ENCODE results near the gene DGCR6L. TPM values are rescaled to one million over a fixed set of nuclear protein-coding genes. Genes with fewer than 3 reads are reported as not detected.
"Not testable (repeated sequence)": the region's sequence is repeated elsewhere in the genome, so short reads cannot be mapped to it uniquely, and the experiment has no call there.

The DGCR6L gene
- total RNA-seq, 5 donors from 2014 or later (not counting 1 experiment from before 2014, with no cell fraction given): 34.9 to 50.7 (median 46.7) TPM

DNA sequence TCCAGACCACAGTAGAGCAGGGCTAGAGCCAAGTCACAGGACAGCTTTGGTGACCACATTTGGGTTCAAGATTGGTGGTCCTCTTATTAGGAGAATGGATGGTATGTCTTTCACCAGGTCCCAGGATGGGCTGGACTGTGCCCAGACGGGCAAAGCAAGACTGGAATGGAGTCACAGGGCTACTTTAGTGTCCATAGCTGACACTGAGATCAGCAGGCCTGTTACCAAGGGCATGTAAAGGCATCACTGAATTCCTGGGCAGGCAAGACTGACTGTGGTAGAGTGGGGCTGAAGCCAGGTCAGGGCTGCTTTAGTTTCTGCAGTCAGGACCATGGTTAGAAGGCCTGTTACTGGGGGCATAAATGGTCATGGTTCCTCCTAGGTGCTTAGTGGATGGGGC, 6.1 kb upstream of the DGCR6L start:
- POLR2A ChIA-PET; H3K9me3 ChIP-seq; H3K9me3 Mint-ChIP-seq; H3K36me3 ChIP-seq (ENCODE audit: control insufficient read depth in 2 of 2, extremely low read depth in 1 of 2, insufficient read depth in 1 of 2, low read length in 1 of 2); H3K4me3 ChIP-seq (ENCODE audit: control insufficient read depth in 1 of 2, extremely low read depth in 1 of 2, low read length in 1 of 2); DNase-seq; CTCF ChIA-PET; H3K27me3 ChIP-seq (replicated peaks in 1 of 2; ENCODE audit: control insufficient read depth in 2 of 2, extremely low read depth in 1 of 2, insufficient read depth in 2 of 2, low read length in 1 of 2); H3K4me3 Mint-ChIP-seq; H3K36me3 Mint-ChIP-seq; ATAC-seq (replicated peaks in 1 of 4); H3K27me3 Mint-ChIP-seq; H3K27ac ChIP-seq (ENCODE audit: low read length): not testable (repeated sequence)
- H3K4me1 ChIP-seq (ENCODE audit: control insufficient read depth in 1 of 2, extremely low read depth in 1 of 2, insufficient read depth in 2 of 2, low read length in 2 of 2): peaks cover 17 to 38% of the 10 kb centered on the region in 2 experiments
- WGBS (ENCODE audit: insufficient coverage): no CpG with 5 or more reads among the region's 1 CpG
- peak overlapping the region in 1 of 2 donors; percentile 55 for H3K27ac Mint-ChIP-seq
- peaks cover 36 to 48% (median 47%) of the 10 kb centered on the region in 3 donors for H3K4me1 Mint-ChIP-seq

- Histone ChIP-seq H3K27ac (ENCODE audit: low read length) (no peak overlapping the region), H3K4me3 (ENCODE audit: control insufficient read depth in 1 of 2, extremely low read depth in 1 of 2, low read length in 1 of 2) (no peak overlapping the region), H3K36me3 (ENCODE audit: control insufficient read depth in 2 of 2, extremely low read depth in 1 of 2, insufficient read depth in 1 of 2, low read length in 1 of 2) (no peaks in the 10 kb centered on the region), H3K4me1 (ENCODE audit: control insufficient read depth in 1 of 2, extremely low read depth in 1 of 2, insufficient read depth in 2 of 2, low read length in 2 of 2) (peaks cover 21 to 51% of the 10 kb centered on the region in 2 experiments), H3K9me3 (no peaks in the 10 kb centered on the region), H3K27me3 (replicated peaks in 1 of 2; ENCODE audit: control insufficient read depth in 2 of 2, extremely low read depth in 1 of 2, insufficient read depth in 2 of 2, low read length in 1 of 2) (no peaks in the 10 kb centered on the region)
- H3K36me3 Mint-ChIP-seq: no peaks in the 10 kb centered on the region
- ChIA-PET CTCF (no interaction called here), POLR2A (no interaction called here)
- peak overlapping the region; percentile 90 to 92 for H3K27ac Mint-ChIP-seq
- ATAC-seq (replicated peaks in 1 of 4) (peak in 2 of 4 experiments; percentile 18 to 35), DNase-seq (peak in 12 of 35 experiments; percentile 8 to 58 (median 28))
- H3K27me3 Mint-ChIP-seq: no peaks in the 10 kb centered on the region
- WGBS (ENCODE audit: insufficient coverage): 5% methylated on average over 4 of the region's 5 CpGs
- no peaks in the 10 kb centered on the region for H3K9me3 Mint-ChIP-seq
- H3K4me1 Mint-ChIP-seq: peaks cover 43 to 56% (median 54%) of the 10 kb centered on the region in 3 donors
- peak overlapping the region in 1 of 3 donors; percentile 62 for H3K4me3 Mint-ChIP-seq
Observed at GRCh38 chr22:20324139-20324516, 4.3 kb upstream of the DGCR6L start.

DNA sequence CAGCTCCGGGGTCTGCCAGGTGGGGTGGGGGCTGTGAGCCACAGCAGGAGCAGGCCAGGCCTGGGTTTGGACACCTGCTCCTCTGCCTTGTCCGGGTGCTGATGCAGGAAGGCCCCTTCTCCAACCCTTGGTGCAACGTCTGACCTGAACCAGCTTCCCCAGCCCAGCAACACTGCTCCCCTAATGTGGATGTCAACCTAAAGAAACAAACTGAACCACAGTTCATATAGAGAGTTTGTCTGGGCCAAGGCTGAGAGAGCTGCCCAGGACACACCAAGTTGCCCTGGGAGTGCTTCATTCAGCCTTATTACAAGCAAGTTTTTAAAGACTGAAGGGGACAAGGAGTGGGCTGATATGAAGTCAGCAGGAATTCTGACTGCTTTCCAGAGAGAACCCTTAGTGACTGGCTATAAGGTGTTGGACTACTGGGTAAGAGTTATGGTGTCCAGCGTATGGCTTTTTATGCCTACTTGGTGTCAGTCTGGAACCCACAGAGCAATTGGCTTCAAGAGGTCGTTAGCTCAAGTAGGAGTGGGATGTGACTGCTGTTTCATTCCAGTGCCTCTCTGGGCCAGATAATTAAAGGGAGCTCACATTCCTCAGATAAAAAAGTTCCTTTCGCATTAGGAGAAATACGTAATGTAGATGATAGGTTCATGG, 1.8 kb upstream of the DGCR6L start:
- H3K9me3 Mint-ChIP-seq; H3K9me3 ChIP-seq; H3K27me3 ChIP-seq (replicated peaks in 1 of 2; ENCODE audit: control insufficient read depth in 2 of 2, extremely low read depth in 1 of 2, insufficient read depth in 2 of 2, low read length in 1 of 2); H3K36me3 ChIP-seq (ENCODE audit: control insufficient read depth in 2 of 2, extremely low read depth in 1 of 2, insufficient read depth in 1 of 2, low read length in 1 of 2); ATAC-seq (replicated peaks in 1 of 4); POLR2A ChIA-PET; H3K36me3 Mint-ChIP-seq; H3K27me3 Mint-ChIP-seq; H3K4me3 ChIP-seq (ENCODE audit: control insufficient read depth in 1 of 2, extremely low read depth in 1 of 2, low read length in 1 of 2); H3K27ac ChIP-seq (ENCODE audit: low read length): not testable (repeated sequence)
- peak in 2 of 35 experiments; percentile 10 to 14 for DNase-seq
- CTCF ChIA-PET: interaction anchor here in 1 of 2 donors (0.5 kb wide), 1 partner anchor 178 kb away, joined by 4 read pairs; no protein-coding TSS in a partner anchor
- Mint-ChIP-seq H3K4me3 (peak overlapping the region; percentile 85 to 91 (median 89)), H3K4me1 (peaks cover 51 to 66% (median 66%) of the 10 kb centered on the region in 3 donors), H3K27ac (peak overlapping the region; percentile 81 to 82)
- 100% methylated on average over 2 of the region's 7 CpGs for WGBS (ENCODE audit: insufficient coverage)
- H3K4me1 ChIP-seq (ENCODE audit: control insufficient read depth in 1 of 2, extremely low read depth in 1 of 2, insufficient read depth in 2 of 2, low read length in 2 of 2): peaks cover 25 to 70% of the 10 kb centered on the region in 2 experiments

GRCh38 chr22:20320659-20321551, 1.0 kb upstream of the DGCR6L start:
- ATAC-seq (replicated peaks in 1 of 4); CTCF ChIA-PET; H3K27me3 Mint-ChIP-seq; H3K27me3 ChIP-seq (replicated peaks in 1 of 2; ENCODE audit: control insufficient read depth in 2 of 2, extremely low read depth in 1 of 2, insufficient read depth in 2 of 2, low read length in 1 of 2); POLR2A ChIA-PET; H3K9me3 ChIP-seq; H3K36me3 Mint-ChIP-seq; H3K9me3 Mint-ChIP-seq; H3K36me3 ChIP-seq (ENCODE audit: control insufficient read depth in 2 of 2, extremely low read depth in 1 of 2, insufficient read depth in 1 of 2, low read length in 1 of 2): not testable (repeated sequence)
- peak overlapping the region; percentile 74 to 91 for H3K4me3 ChIP-seq (ENCODE audit: control insufficient read depth in 1 of 2, extremely low read depth in 1 of 2, low read length in 1 of 2)
- H3K27ac ChIP-seq (ENCODE audit: low read length): peak overlapping the region; percentile 62
- 56% methylated on average over 10 of the region's 20 CpGs for WGBS (ENCODE audit: insufficient coverage)
- peak in 2 of 35 experiments; percentile 18 to 22 for DNase-seq
- peaks cover 25 to 75% of the 10 kb centered on the region in 2 experiments for H3K4me1 ChIP-seq (ENCODE audit: control insufficient read depth in 1 of 2, extremely low read depth in 1 of 2, insufficient read depth in 2 of 2, low read length in 2 of 2)
- peaks cover 49 to 68% (median 65%) of the 10 kb centered on the region in 3 donors for H3K4me1 Mint-ChIP-seq
- H3K4me3 Mint-ChIP-seq: peak overlapping the region; percentile 85 to 91 (median 89)
- peak overlapping the region; percentile 88 to 93 for H3K27ac Mint-ChIP-seq

- peak overlapping the region; percentile 74 to 91 for H3K4me3 ChIP-seq (ENCODE audit: control insufficient read depth in 1 of 2, extremely low read depth in 1 of 2, low read length in 1 of 2)
- peak in 2 of 4 experiments; percentile 6 to 20 for ATAC-seq (replicated peaks in 1 of 4)
- H3K27me3 ChIP-seq (replicated peaks in 1 of 2; ENCODE audit: control insufficient read depth in 2 of 2, extremely low read depth in 1 of 2, insufficient read depth in 2 of 2, low read length in 1 of 2): no peaks in the 10 kb centered on the region
- Mint-ChIP-seq H3K27ac (peak overlapping the region; percentile 77), H3K4me1 (peaks cover 47 to 65% (median 60%) of the 10 kb centered on the region in 3 donors), H3K4me3 (peak overlapping the region; percentile 85 to 91 (median 89)), H3K27me3 (no peaks in the 10 kb centered on the region), H3K9me3 (no peaks in the 10 kb centered on the region), H3K36me3 (no peaks in the 10 kb centered on the region)
- peaks cover 24 to 75% of the 10 kb centered on the region in 2 experiments for H3K4me1 ChIP-seq (ENCODE audit: control insufficient read depth in 1 of 2, extremely low read depth in 1 of 2, insufficient read depth in 2 of 2, low read length in 2 of 2)
- DNase-seq: peak in 2 of 35 experiments; percentile 17 to 34
- H3K36me3 ChIP-seq (ENCODE audit: control insufficient read depth in 2 of 2, extremely low read depth in 1 of 2, insufficient read depth in 1 of 2, low read length in 1 of 2): peaks cover 0 to 11% of the 10 kb centered on the region in 2 donors
- 5% methylated on average over 30 of the region's 32 CpGs for WGBS (ENCODE audit: insufficient coverage)
- ChIA-PET CTCF (interaction anchor here (0.8 to 1.0 kb wide), 3 partner anchors 9 to 81 kb away, joined by 3 to 5 read pairs (median 4); no protein-coding TSS in a partner anchor), POLR2A (no interaction called here)
- H3K9me3 ChIP-seq: no peaks in the 10 kb centered on the region
- no peak overlapping the region for H3K27ac ChIP-seq (ENCODE audit: low read length)
Observed at GRCh38 chr22:20319041-20319744, 667 bp downstream of the DGCR6L start.

Data from T-cell (primary cell).